NCI-H748 treated with DMSO at 0.1 percent for 48 hours (cell line): ENCODE data around the gene ATP8A2.
"Not testable (repeated sequence)": the region's sequence is repeated elsewhere in the genome, so short reads cannot be mapped to it uniquely, and the experiment has no call there.

ENCODE experiments used
- DNase-seq: peaks from one replicate; lab custom pipeline; 2025; lab: John Stamatoyannopoulos, UW

Gene ATP8A2

DNA sequence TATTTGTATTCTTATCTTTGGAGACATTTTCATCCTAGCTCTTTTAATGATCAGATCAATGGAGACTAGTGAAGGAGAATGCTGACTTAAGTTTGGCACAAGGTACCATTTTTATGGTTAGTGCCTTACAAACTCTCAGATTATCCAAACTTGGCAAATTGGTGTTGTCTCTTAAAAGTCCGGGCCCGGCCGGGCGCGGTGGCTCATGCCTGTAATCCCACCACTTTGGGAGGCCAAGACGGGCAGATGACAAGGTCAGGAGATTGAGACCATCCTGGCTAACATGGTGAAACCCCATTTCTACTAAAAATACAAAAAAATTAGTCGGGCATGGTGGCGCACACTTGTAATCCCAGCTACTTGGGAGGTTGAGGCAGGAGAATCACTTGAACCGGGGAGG, 177.2 kb downstream of the ATP8A2 start:
- DNase-seq, result not testable (repeated sequence)

DNA sequence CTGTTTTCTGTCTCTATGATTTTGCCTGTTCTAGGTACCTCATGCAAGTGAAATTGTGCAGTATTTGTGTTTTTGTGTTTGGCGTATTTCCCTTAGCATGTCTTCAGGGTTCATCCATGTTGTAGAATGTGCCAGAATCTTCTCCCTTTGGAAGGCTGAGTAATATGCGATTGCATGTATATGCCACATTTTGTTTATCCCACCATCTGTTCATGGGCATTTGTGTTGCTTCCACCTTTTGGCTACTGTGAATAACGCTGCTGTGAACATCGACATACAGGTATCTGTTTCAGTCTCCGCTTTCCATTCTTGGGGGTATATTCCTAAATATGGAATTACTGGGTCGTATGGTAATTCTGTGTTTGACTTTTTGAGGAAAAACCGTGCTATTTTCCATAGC, 190.0 kb downstream of the ATP8A2 start:
- no peak for DNase-seq

DNA sequence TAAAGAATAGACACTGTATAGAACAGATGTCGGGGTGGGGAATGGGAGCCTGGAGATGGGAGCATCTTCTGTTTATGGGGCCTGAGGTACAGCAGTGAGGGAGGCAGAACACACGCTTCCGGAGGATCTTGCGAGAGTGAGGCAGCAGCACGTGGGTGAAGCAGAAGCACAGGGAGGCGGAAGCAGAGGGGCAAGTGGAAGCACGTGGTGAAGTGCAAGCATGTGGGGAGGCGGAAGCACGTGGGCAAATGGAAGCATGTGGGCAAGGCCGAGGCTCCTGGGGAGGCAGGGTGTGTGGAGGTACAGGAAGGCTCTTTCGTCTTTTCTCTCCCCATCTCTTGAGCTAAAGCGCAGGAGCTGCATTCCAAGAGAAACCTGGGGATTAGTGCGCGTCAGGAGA, 198.4 kb downstream of the ATP8A2 start:
- no peak for DNase-seq

DNA sequence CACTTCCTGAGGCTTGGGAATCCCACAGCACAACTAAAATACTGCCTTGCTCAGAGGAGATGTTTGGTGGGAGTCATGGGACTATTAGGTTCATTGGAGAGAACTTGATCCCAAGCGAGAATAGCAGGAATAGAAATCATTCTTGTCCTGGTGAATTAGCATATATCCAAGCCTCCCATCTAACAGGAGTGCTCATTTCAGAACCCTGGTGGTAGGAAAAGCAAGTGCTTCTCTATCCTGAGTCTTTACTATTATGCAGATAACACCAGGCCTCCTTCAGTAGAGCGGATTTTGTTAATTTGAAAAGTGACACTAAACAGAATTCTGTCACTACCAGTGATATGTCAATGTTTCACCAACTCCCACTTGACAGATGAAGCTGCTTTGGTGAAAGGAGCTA, 199.5 kb downstream of the ATP8A2 start:
- no peak for DNase-seq

DNA sequence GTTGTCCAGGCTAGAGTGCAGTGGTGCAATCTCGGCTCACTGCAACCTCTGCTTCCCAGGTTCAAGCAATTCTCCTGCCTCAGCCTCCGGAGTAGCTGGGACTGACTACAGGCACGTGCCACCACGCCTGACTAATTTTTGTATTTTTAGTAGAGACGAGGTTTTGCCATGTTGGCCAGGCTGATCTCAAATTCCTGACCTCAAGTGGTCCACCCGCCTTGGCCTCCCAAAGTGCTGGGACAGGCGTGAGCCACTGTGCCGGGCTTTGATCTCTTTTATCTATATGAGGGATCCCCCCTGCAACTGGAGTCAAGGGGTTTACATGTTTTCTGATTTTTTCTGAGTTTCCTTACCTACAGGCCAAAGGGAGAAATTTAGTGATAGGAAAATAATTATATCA, 200.4 kb downstream of the ATP8A2 start:
- not testable (repeated sequence) for DNase-seq

DNA sequence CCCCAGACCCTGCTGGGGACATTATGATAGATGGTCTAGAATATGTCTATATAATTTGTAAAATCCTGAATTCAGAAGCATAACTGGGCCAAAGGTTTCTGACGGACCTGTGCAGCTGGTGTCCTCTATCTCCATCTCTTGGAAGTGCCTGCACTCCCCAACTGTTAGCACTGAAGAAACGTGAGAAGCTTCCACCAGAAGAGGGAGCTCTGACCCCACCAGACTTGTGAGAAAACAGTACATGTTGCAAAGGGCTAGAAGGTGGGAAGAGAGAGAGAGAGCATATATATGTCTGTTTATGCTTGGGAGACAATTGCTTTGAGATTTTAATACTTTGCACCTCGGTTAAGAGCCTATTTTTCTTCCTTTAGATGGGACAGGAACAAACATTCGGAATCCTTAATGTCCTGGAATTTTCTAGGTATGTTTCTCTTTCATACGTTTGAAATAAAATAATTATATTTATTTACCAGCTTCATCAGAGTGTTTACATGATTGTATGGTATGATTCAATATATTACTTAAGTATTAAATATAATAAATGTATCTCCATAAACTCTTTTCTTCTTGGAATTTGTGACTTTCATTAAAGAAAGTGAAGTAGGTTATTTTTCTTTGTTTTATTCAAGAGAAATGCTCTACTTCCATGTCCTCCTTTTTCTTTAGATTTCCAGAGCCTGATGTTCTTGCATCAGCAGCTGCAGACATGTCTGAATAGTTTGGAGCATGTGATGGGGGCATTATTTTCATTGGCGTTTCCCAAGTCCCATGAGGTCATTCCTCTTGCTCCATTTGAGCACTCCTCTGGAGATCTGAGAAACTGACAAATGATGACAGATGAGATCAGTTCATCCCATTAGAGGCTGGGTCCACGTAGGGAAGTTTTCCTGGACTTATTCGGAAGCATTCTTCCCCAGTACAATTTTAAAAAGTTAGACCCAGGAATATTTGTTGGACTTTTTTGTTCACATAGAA, 202.9 kb downstream of the ATP8A2 start:
- peak; percentile 97 for DNase-seq

DNA sequence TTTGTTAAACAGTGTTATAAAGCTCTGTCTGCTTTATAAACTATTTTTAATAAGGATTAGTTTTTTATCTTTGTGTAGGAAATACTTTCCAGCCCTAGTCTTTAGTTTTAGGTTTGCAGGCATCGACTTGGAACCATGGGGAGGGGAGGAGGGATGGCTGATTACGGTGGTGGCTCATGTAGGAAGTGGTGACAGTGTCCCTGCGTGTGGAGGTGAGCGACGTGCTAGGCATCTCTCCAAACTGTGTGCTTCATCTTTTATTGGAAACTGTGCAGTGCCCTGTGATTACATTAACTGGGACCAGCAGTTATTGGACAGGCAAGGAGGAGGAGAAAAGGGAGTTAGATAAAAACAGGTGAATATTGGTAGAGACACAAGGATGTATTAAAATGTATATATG, 203.8 kb downstream of the ATP8A2 start:
- no peak for DNase-seq

DNA sequence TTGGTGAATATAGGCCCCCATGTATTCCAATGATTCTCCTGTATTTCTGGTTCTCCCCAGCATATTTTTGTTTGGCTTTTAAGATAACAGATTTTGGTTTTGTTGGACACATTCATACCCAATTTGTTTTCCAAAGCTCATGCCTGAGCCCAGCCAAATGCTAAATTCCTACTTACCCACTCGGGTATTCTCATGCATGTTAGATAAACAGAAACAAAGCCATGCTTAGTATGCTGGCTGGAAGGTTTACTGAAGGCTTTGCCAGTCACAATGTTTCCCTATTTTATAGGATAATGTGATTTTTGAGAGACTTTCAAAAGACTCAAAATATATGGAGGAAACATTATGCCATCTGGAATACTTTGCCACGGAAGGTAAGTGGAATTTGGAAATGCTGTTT, 206.8 kb downstream of the ATP8A2 start:
- DNase-seq, result no peak

DNA sequence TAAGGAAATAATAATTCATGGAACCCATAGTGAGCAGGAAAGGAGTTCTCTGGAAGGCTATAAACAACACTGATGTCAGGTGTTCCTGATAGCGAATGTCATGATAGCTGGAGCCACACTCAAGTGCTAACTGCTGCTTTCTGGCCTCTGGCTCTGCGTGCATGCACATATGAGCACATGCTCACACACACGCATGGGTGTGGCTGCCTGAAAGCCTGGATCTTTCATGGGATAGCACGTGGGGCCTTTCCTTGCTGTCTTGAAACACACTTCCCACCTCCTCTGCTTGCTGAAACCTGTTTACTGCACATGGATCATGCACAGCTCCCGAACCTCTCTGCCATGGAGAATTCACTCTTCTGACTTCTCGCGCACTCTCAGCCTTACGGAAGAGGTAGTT, 207.4 kb downstream of the ATP8A2 start:
- DNase-seq, result no peak

DNA sequence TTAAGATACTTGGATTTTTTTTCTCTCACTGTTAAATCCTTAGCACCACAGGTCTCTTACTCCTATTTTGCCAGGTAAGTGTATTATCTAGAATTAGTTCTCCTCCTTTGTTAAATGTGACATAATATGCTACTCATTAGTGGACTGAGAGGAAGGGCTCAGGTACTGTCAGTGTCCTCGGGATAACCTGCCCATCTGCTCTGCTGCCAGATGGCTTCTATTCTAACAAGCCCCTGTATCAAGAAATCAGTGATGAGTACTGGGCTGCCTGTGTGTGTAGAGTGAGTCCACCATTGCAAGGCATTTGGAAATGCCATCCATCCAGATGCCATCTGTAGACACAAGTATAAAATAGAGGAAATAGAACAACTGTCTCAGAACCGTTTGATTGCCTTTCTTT, 209.6 kb downstream of the ATP8A2 start:
- DNase-seq, result no peak

DNA sequence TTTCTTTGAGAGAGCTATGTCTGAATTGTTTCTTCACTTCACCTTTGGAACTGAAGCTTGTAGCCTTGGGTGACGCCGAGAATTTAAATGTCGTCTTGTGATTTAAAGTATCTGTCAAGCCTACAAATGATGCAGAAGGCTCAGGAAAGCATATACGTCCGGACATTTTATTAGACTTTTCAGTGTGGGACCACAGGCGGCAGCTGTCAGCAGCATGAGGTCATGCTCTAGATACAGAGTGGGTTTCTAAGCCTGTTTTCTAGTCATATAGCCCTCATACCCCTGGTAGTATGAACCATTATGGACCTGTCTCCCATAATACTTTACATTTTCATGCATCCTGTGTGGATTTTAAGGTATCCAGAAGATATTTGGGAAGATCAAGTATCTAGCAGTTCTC, 212.3 kb downstream of the ATP8A2 start:
- no peak for DNase-seq

DNA sequence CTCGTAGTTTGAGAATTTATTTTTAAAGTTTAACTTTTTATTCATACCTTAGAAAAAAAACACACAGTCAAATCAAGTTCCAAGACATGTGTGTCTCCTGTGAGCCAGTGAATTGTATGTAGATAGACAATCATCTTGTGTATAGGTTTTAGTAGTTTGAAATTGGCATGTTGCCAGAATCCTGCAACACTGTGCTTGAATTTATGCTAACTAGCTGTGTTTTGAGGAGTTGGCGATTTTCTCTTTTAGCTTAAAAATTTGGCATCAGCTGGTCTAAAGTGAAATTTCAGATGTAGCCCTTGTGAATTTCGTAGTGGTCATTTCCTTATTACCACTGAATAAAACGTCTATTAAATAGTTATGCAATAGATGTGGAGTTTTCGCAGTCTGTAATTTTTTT, 213.2 kb downstream of the ATP8A2 start:
- peak; percentile 28 for DNase-seq

DNA sequence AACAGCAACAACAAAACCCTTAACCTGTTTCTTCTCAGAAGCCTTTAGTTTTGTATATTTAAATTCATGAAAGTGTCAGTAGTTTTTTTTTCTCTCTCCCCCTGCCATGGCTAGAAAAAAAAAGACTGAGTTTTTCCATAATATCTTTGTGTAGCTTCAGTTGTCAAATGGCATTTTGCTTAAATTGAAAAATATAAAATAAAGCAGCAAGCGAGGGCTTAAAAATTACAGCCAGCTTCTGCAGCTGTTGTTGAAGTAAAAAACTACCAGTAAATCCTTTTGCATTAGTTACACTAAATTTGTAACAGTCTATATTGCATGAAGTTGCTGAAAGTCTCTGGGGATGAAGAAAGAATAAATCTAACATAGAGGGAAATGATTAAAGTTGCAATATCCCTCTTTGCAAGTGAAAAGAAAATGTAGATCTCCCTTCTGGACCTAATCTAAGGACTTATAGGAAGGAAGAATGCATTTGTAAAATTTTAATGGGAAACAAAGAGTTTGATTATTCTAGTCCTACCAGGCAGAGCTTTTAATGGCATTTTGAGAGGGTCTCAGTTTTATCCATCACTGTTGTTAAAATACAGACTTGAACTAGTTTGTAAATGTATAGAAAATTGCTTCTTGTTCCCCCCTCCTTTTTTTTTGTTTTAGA, 215.7 kb downstream of the ATP8A2 start:
- no peak for DNase-seq

DNA sequence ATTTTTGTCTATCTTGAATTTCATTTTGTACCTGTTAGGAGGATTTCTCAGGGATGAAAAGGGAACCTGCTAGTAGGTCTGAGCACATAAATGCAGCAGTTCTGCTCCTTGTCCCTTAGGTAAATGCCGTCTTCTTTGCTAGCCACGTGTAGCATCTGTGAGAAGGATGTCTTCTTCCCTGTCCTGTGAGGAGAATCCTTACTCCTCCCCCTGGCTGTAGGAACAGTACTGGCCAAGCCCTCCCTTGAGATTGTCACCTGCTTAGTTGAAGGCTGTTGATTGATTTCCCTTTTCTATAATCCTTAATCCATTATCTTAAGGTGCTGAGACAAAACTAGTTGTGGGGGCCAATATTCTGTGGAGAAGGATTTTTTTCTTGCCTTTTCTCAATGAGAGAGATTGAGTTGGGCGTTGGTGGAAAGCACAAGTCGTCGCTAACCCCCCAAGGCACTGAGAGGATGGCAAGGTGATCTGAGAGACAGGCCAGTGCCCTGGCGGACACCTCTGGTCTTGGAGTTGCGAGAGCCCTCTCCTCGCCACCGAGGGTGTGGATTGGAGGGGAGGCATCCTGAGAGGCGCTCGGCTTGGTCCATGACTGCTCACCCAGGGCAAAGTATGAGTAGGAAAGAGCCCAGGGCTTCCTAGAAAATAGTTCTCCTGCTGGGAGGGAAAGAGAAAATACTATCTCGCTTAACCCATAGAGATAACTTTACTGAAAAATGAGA, 216.7 kb downstream of the ATP8A2 start:
- DNase-seq, result no peak

DNA sequence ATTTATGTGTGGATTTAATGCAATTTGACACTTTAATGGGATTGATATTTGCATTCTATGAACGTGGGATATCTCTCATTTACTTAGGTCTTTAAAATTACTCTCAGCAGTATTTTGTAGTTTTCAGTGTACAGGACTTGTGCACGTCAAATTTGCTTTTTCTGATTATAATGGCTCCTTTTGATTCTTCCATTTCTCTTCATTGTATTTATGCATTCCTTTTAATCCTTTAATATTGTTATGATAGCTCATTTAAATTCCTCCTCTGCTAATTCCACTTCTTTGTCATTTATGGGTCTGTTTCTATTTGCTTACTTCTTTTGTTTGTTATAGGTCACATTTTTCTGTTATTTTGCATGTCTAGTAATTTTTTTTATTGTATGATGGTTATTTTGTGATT, 226.6 kb downstream of the ATP8A2 start:
- no peak for DNase-seq

DNA sequence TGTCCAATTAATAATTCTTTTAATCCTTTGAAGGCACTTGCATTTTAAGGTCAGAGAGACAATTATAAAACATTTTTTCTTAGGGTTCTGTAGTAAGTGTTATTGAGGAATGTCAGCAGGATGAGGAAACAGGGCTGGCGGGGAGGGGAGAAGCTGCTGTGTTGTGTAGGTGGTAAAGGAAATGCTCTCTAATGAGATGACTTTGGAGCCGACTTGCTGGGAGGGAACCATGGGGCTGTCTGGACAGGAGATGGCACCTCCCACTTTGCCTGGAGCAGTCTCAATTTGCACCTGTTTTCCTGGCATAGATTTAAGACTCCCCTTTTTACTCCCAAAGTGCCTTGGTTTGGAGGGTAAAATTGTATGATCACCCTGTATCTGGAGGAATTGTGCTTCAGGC, 230.4 kb downstream of the ATP8A2 start:
- no peak for DNase-seq

DNA sequence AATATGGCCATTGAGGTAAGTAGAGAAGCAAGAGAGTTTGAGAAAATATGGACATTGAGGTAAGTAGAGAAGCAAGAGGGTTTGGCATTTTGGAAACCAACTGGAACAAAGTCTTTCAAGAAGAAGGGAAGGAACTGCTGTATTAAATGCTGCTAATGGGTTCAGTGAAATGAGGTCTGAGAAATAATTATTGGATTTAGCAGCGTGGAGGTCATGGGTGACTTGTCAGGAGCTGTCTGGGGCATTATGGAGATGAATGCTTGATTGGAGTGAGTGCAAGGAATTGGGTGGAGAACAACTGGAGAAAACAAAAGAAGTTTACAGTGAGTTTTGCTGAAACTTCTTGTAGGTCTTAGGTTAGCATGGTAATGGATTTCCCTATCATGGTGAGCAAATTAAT, 232.3 kb downstream of the ATP8A2 start:
- no peak for DNase-seq

DNA sequence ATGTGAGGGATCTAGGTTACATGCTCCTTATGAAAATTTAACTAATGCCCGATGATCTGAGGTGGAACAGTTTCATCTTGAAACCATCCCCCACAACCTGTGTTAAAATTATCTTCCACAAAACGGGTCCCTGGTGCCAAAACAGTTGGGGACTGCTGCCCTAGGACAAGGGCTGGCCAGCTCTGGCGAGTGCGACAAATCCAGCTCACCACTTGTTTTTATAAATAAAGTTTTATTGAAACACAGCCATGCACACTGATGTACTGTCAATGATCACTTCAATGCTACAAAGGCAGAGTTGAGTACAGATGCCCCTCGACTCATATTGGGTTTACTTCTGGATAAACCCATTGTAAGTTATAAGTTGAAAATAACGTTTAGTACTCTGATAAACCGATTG, 235.3 kb downstream of the ATP8A2 start:
- no peak for DNase-seq

DNA sequence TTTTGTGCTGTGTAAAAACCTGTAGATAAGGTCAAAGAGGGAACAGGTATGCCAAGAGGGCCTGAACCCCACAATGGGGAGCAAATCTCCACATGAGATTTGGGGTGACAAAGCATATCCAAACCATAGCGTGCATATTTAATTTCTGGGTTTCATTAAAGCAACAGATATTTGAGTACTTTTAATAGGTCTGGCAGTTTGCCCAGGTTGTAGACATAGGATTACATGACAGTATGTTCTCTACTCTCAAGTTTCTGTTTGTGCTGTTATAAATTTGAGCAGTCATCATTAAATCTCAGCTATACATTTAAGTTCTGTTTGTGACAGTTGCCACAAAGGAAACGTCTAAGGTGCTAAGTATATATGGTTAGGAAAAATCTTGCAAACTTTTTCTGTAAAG, 236.4 kb downstream of the ATP8A2 start:
- DNase-seq, result peak; percentile 96

DNA sequence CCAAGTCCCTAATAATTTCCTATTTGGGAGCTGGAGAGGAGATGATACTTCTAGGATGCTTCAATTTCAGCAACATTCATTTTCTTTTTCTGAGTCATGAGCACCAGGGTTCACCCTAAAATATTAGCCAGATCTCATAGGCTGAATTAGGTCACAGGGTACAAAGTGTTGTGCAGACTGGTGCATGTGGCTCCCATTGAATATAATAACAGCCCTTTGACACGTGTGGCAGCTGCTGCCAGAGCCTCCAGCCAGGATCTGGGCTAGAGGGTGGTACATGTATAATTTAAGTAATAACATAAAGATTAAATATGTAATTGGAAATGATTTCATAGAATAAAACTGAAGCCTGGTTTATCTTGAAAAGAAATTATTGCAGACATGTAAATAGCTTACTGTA, 244.9 kb downstream of the ATP8A2 start:
- no peak for DNase-seq

DNA sequence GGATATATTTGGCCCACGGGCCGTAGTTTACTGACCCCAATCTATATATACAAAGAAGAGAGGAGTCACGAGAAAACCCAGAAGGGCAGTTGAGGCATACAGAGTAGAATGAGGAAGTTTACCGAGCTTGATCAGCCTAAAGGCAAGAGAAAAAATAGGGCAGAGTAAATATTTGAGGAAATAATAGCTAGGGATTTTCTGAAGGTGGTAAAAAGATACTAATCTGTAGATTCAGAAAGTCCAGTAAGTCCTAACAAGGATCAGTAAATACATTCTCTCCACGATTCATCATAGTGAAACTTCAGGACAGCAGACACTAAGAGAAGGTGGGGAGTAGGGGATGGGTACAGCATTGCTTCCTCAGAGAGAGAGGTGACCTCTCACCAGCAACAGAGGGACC, 248.1 kb downstream of the ATP8A2 start:
- no peak for DNase-seq

DNA sequence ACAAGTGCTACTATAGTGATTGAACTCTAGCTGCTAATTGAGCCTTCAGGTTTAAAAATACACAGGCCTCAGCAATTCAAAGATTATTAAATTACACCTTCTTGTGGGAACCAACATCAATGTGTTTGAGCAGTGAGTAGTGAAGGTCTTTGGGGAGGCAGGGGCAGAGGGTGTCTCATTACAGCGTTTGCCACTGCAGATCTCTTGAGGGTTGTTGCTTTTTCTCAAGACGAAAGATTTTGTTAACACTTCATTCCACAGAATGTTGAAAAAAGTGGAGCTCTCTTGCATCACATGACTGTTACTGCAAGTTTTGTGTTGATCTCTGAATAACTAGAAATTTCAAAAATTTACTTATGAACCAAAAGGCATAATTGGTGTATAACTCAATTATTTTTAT, 253.6 kb downstream of the ATP8A2 start:
- DNase-seq, result no peak
